GM18873 (cell line): ENCODE data around the gene ABHD10.

Source experiments
- ATAC-seq: cut with Tn5 transposase; IDR thresholded peaks from one replicate; pipeline ENCODE4 v1.9.1; 2021; ENCODE audit warnings: mild to moderate bottlenecking, moderate library complexity, moderate number of reproducible peaks; ENCODE audit not compliant: unreplicated experiment, low FRiP score

Gene ABHD10

GRCh38 chr3:111999484-112000324 lies 20.9 kb downstream of the ABHD10 start:
- ATAC-seq, result no peak

- ATAC-seq, result no peak
Measured at GRCh38 chr3:112000367-112000771, 21.5 kb downstream of the ABHD10 start.

- no peak for ATAC-seq
Measured at GRCh38 chr3:112000966-112001365, 22.1 kb downstream of the ABHD10 start.

GRCh38 chr3:112001526-112001925 lies 22.7 kb downstream of the ABHD10 start:
- ATAC-seq, result no peak

- ATAC-seq, result no peak
Measured at GRCh38 chr3:112002096-112002971, 23.5 kb downstream of the ABHD10 start.

- ATAC-seq, result no peak
Measured at GRCh38 chr3:112003321-112004080, 24.7 kb downstream of the ABHD10 start.

- ATAC-seq, result no peak
Measured at GRCh38 chr3:112004187-112004586, 25.4 kb downstream of the ABHD10 start.

GRCh38 chr3:112004669-112005068 lies 25.8 kb downstream of the ABHD10 start:
- no peak for ATAC-seq

- no peak for ATAC-seq
Measured at GRCh38 chr3:112005091-112005672, 26.4 kb downstream of the ABHD10 start.

GRCh38 chr3:112007633-112008032 lies 28.8 kb downstream of the ABHD10 start:
- no peak for ATAC-seq

- no peak for ATAC-seq
Measured at GRCh38 chr3:112009670-112010069, 30.8 kb downstream of the ABHD10 start.

- ATAC-seq, result no peak
Measured at GRCh38 chr3:112010636-112011035, 31.8 kb downstream of the ABHD10 start.

GRCh38 chr3:112011376-112011940 lies 32.6 kb downstream of the ABHD10 start:
- no peak for ATAC-seq

GRCh38 chr3:112012205-112012992 lies 33.6 kb downstream of the ABHD10 start:
- ATAC-seq, result no peak

- peak; percentile 80 for ATAC-seq
Measured at GRCh38 chr3:112013058-112013783, 34.4 kb downstream of the ABHD10 start.

GRCh38 chr3:112013784-112014143 lies 34.9 kb downstream of the ABHD10 start:
- peak; percentile 27 for ATAC-seq

- ATAC-seq, result no peak
Measured at GRCh38 chr3:112017091-112017490, 38.3 kb downstream of the ABHD10 start.

GRCh38 chr3:112018712-112019111 lies 39.9 kb downstream of the ABHD10 start:
- no peak for ATAC-seq

GRCh38 chr3:112019716-112020115 lies 40.9 kb downstream of the ABHD10 start:
- ATAC-seq, result no peak
